SK-N-SH (cell line): ENCODE data around the gene CPT1B. TPM values are rescaled to one million over a fixed set of nuclear protein-coding genes. Genes with fewer than 3 reads are reported as not detected.
"Not testable (repeated sequence)": the region's sequence is repeated elsewhere in the genome, so short reads cannot be mapped to it uniquely, and the experiment has no call there.

Source experiments
- CTCF ChIA-PET: fragments of 300-600, 350-600 bp; formaldehyde crosslinking; extraction: SDS; loops from one replicate; lab custom pipeline; 2021; lab: Yijun Ruan, JAX
- POLR2A ChIA-PET: fragments of 350-600 bp; sonication (Branson Sonifier 250); formaldehyde crosslinking; extraction: SDS; loops from one replicate; lab custom pipeline; 2020; ENCODE audit warnings: antibody characterized with exemption, inconsistent platforms; lab: Yijun Ruan, JAX
- DNase-seq: peaks from one replicate; pipeline ENCODE4 v3.0.0; 2012
- H2AFZ ChIP-seq: fragments of 200-600 bp; sonication (generic); 2 replicates; pipeline ENCODE4 v1.8.1; 2016; ENCODE audit warnings: antibody characterized with exemption, mild to moderate bottlenecking, low read depth
- H3F3A ChIP-seq: fragments of 200-600 bp; sonication (generic); replicated peaks from 2 replicates; pipeline ENCODE3; 2016; ENCODE audit warnings: antibody characterized with exemption, mild to moderate bottlenecking; ENCODE audit not compliant: insufficient read depth
- H3K27ac ChIP-seq, 2 experiments: fragments of 200-500 bp in 1 of 2; fragments of 200-600 bp in 1 of 2; sonication (Bioruptor generic) in 1 of 2; sonication (generic), shearing (Covaris generic) in 1 of 2; 2 replicates each; pipeline versions ENCODE4 v1.5.1 to v1.6.1; 2014 to 2016; ENCODE audit warnings: low read depth in 2 of 2, inconsistent platforms in 1 of 2, low read length in 1 of 2, mild to moderate bottlenecking in 1 of 2, mixed read lengths in 1 of 2
- H3K27me3 ChIP-seq: fragments of 200-600 bp; sonication (generic), shearing (Covaris generic); 2 replicates; pipeline ENCODE4 v1.6.1; 2016; ENCODE audit warnings: mixed run types; ENCODE audit not compliant: insufficient read depth
- H3K36me3 ChIP-seq, 2 experiments: fragments of 200-500 bp in 1 of 2; fragments of 200-600 bp in 1 of 2; sonication (Bioruptor generic) in 1 of 2; sonication (generic) in 1 of 2; replicated peaks in 1 of 2; 2 replicates each; pipeline versions ENCODE3 to v1.5.1; 2014 to 2016; ENCODE audit warnings: low read length in 1 of 2, mild to moderate bottlenecking in 1 of 2; ENCODE audit not compliant: insufficient read depth in 2 of 2, control insufficient read depth in 1 of 2
- H3K4me1 ChIP-seq, 2 experiments: fragments of 200-500 bp in 1 of 2; fragments of 200-600 bp in 1 of 2; sonication (Bioruptor generic) in 1 of 2; sonication (generic), shearing (Covaris generic) in 1 of 2; 2 replicates each; pipeline versions ENCODE4 v1.5.1 to v1.6.1; 2014 to 2016; ENCODE audit warnings: low read depth in 1 of 2, low read length in 1 of 2, mixed run types in 1 of 2; ENCODE audit not compliant: insufficient read depth in 2 of 2, control insufficient read depth in 1 of 2
- H3K4me2 ChIP-seq: fragments of 200-600 bp; sonication (generic), shearing (Covaris generic); 2 replicates; pipeline ENCODE4 v1.6.1; 2017; ENCODE audit warnings: mixed run types
- H3K4me3 ChIP-seq, 2 experiments: fragments of 200-500 bp in 1 of 2; fragments of 200-600 bp in 1 of 2; sonication (Bioruptor generic) in 1 of 2; sonication (generic), shearing (Covaris generic) in 1 of 2; 2 replicates each; pipeline versions ENCODE4 v1.5.1 to v1.8.1; 2014 to 2016; ENCODE audit warnings: low read depth in 2 of 2, inconsistent platforms in 1 of 2, low read length in 1 of 2, mild to moderate bottlenecking in 1 of 2, mixed read lengths in 1 of 2, moderate library complexity in 1 of 2
- H3K79me2 ChIP-seq: fragments of 200-600 bp; sonication (generic); 2 replicates; pipeline ENCODE4 v1.8.1; 2017; ENCODE audit warnings: mild to moderate bottlenecking; ENCODE audit not compliant: insufficient read depth
- H3K9ac ChIP-seq: fragments of 200-600 bp; sonication (generic); 2 replicates; pipeline ENCODE4 v1.6.1; 2017; ENCODE audit warnings: mixed run types
- H3K9me2 ChIP-seq: fragments of 200-600 bp; sonication (generic); 2 replicates; pipeline ENCODE4 v1.6.1; 2017; ENCODE audit warnings: mixed run types
- H3K9me3 ChIP-seq: fragments of 200-600 bp; sonication (generic); 2 replicates; pipeline ENCODE4 v1.6.1; 2017; ENCODE audit warnings: mixed run types, mild to moderate bottlenecking, moderate library complexity
- H4K20me1 ChIP-seq: fragments of 200-600 bp; sonication (generic); 2 replicates; pipeline ENCODE4 v1.6.1; 2017; ENCODE audit warnings: mild to moderate bottlenecking, mixed run types; ENCODE audit not compliant: insufficient read depth
- FOXM1 ChIP-seq: IDR thresholded peaks from 2 replicates; pipeline ENCODE4 v1.4.0; 2012; ENCODE audit warnings: low read depth, mild to moderate bottlenecking
- MEF2A ChIP-seq: IDR thresholded peaks from 2 replicates; pipeline ENCODE4 v1.4.0; 2012; ENCODE audit warnings: low read depth, borderline replicate concordance
- MXI1 ChIP-seq: IDR thresholded peaks from 2 replicates; pipeline ENCODE4 v1.6.1; 2012; ENCODE audit warnings: mild to moderate bottlenecking, low read depth, low read length, improper control_type of control experiment
- NRF1 ChIP-seq: IDR thresholded peaks from 2 replicates; pipeline ENCODE4 v1.6.1; 2012; ENCODE audit warnings: low read depth, mild to moderate bottlenecking, low read length
- POLR2AphosphoS5 ChIP-seq: IDR thresholded peaks from 2 replicates; pipeline ENCODE4 v1.6.1; 2012; ENCODE audit warnings: low read depth, low read length
- RCOR1 ChIP-seq: fragments of 150-350 bp; IDR thresholded peaks from 2 replicates; pipeline ENCODE4 v1.6.1; 2017; ENCODE audit warnings: antibody characterized with exemption, low read length
- SMC3 ChIP-seq: IDR thresholded peaks from 2 replicates; pipeline ENCODE4 v1.6.1; 2012; ENCODE audit warnings: low read depth, low read length, improper control_type of control experiment
- WGBS: methylation state at CpG from one replicate; pipeline ENCODE4 v1.1.6; 2017; ENCODE audit warnings: low lambda C conversion rate; 5-methylcytosine and 5-hydroxymethylcytosine counted together
- polyA plus RNA-seq, 3 experiments: library from polyadenylated mRNA; depleted of rRNA; stranded (reverse); fragments of >200 nt; gene quantifications; 2 replicates each; pipeline ENCODE4 v1.2.3, GENCODE V29; 2012
- TF ChIP-seq, protein P1 (sequence below): IDR thresholded peaks from 2 replicates; pipeline ENCODE4 v1.4.0; 2012; ENCODE audit warnings: low read depth, borderline replicate concordance

Gene CPT1B
- polyA plus RNA-seq, 1 of the 3 experiments (the other 2 are of a cell fraction), result 33.2 TPM

DNA sequence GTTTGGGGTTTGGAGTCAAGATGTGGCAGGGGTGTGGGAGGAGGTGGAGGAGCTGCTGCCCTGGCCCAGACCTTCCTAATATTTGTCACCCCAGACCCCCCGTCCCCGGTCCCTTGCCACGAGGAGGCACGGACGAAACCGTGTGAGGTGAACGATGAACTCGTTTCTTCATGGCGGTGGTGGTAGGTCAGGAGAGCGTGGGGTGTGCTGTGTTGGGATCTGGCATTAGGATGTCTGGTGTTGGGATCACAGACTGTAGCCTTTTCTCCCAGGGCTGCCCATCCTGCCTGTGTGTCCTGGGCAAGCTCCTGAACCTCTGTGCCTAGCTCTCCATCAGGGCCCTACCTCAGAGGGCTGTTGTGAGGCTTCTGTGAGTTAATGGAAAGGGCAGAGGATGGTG, 30.8 kb upstream of the CPT1B start (continued):
- TF ChIP-seq, protein P1, sequence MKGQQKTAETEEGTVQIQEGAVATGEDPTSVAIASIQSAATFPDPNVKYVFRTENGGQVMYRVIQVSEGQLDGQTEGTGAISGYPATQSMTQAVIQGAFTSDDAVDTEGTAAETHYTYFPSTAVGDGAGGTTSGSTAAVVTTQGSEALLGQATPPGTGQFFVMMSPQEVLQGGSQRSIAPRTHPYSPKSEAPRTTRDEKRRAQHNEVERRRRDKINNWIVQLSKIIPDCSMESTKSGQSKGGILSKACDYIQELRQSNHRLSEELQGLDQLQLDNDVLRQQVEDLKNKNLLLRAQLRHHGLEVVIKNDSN, result no peak
- TF ChIP-seq MEF2A (no peak), NRF1 (no peak)
- TF ChIP-seq, all 33 proteins: peak for 0

DNA sequence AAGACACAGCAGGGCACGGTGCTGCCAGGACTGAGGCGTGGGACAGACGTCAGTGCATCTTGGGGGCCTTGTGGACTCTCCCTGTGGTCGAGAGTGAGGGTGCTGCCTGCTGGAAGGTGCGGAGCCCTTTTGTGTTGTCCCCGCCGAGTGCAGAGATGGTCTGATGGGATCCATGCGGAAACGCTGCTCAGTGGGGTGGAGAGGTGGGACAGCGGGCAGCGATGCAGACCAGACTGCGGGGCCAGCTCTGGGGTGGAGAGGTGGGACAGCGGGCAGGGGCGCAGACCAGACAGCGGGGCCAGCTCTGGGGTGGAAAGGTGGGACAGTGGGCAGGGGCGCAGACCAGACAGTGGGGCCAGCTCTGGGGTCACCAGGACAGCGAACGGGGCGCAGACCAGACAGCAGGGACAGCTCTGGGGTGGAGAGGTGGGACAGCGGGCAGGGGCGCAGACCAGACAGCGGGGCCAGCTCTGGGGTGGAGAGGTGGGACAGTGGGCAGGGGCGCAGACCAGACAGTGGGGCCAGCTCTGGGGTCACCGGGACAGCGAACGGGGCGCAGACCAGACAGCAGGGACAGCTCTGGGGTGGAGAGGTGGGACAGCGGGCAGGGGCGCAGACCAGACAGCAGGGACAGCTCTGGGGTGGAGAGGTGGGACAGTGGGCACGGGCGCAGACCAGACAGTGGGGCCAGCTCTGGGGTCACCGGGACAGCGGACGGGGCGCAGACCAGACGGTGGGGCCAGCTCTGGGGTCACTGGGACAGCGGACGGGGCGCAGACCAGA, 30.0 kb upstream of the CPT1B start:
- H4K20me1 ChIP-seq, H3K27ac ChIP-seq, H3F3A ChIP-seq, H3K27me3 ChIP-seq, DNase-seq, H3K9me3 ChIP-seq, H3K9me2 ChIP-seq, CTCF ChIA-PET, H3K4me2 ChIP-seq, H3K4me1 ChIP-seq, H3K36me3 ChIP-seq, H3K4me3 ChIP-seq, H3K9ac ChIP-seq, H3K79me2 ChIP-seq, H2AFZ ChIP-seq: not testable (repeated sequence)
- 81% methylated on average over 37 of the region's 39 CpGs for WGBS
- POLR2A ChIA-PET, result interaction anchor here (0.5 kb wide), 1 partner anchor 12 kb away, joined by 3 read pairs; no protein-coding TSS in a partner anchor

DNA sequence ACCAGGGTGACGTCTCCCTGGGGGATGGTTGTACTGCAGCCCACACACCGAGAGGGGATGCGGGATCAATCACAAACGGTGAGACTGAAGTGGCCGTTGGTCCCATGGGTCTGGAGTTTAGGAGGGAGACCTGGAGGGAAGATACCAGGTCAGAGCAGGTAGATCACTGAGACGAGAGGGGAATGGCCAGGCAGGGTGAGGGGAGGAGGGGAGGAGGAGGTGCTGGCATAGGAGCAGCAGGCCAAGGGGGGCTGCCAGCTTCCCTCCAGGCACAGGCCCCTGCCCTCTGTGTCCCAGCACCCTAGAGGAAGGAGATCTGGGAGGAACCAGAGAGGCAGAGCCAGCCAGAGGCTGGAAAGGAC, 29.4 kb upstream of the CPT1B start:
- Histone ChIP-seq H3F3A (no peaks in the 10 kb centered on the region), H3K9me3 (no peaks in the 10 kb centered on the region), H3K27me3 (no peaks in the 10 kb centered on the region), H3K4me1 (no peaks in the 10 kb centered on the region), H3K79me2 (no peaks in the 10 kb centered on the region), H3K4me2 (no peak overlapping the region), H3K36me3 (no peaks in the 10 kb centered on the region), H3K4me3 (no peak overlapping the region), H4K20me1 (no peaks in the 10 kb centered on the region), H3K9ac (no peak overlapping the region), H3K27ac (no peak overlapping the region), H2AFZ (no peak overlapping the region), H3K9me2 (no peaks in the 10 kb centered on the region)
- WGBS, result 58% methylated on average over 6 of the region's 6 CpGs
- no peak for DNase-seq
- ChIA-PET CTCF (interaction anchor here (1.9 kb wide), 1 partner anchor 13 kb away, joined by 12 read pairs; no protein-coding TSS in a partner anchor), POLR2A (no interaction called here)
- TF ChIP-seq SMC3 (no peak), FOXM1 (no peak), POLR2AphosphoS5 (no peak), RCOR1 (no peak), MXI1 (no peak)
